HG03066 (cell line): ENCODE results near the gene DNMT1.
A peak's percentile ranks its signal among the peaks of the same experiment; 100 is the strongest.

ENCODE experiments used
- ATAC-seq: cut with Tn5 transposase; IDR thresholded peaks from one replicate; pipeline ENCODE4 v1.9.1; 2021; ENCODE audit warnings: low read depth; ENCODE audit not compliant: unreplicated experiment

Gene DNMT1

GRCh38 chr19:10116085-10116865 lies 78.5 kb downstream of the DNMT1 start:
- ATAC-seq: no peak

GRCh38 chr19:10115392-10116084 lies 79.2 kb downstream of the DNMT1 start:
- ATAC-seq: no peak

GRCh38 chr19:10114651-10115391 lies 79.9 kb downstream of the DNMT1 start:
- no peak for ATAC-seq

GRCh38 chr19:10113964-10114650 lies 80.6 kb downstream of the DNMT1 start:
- ATAC-seq: no peak

- ATAC-seq: no peak
Measured at GRCh38 chr19:10113592-10113963, 81.2 kb downstream of the DNMT1 start.

GRCh38 chr19:10112895-10113591 lies 81.7 kb downstream of the DNMT1 start:
- no peak for ATAC-seq

- no peak for ATAC-seq
Measured at GRCh38 chr19:10112037-10112761, 82.6 kb downstream of the DNMT1 start.

GRCh38 chr19:10111405-10111811 lies 83.3 kb downstream of the DNMT1 start, which contains the start of gene P2RY11:
Gene P2RY11, plus strand, starts transcription at chr19:10111693. Its CDS starts 29 bp downstream, at chr19:10111722.
- ATAC-seq: no peak

- no peak for ATAC-seq
Measured at GRCh38 chr19:10110972-10111317, 83.8 kb downstream of the DNMT1 start.

GRCh38 chr19:10110076-10110971 lies 84.4 kb downstream of the DNMT1 start:
- no peak for ATAC-seq

GRCh38 chr19:10109528-10109927 lies 85.2 kb downstream of the DNMT1 start:
- ATAC-seq: no peak

- no peak for ATAC-seq
Measured at GRCh38 chr19:10107817-10108367, 86.9 kb downstream of the DNMT1 start.

GRCh38 chr19:10107254-10107653 lies 87.5 kb downstream of the DNMT1 start:
- ATAC-seq: no peak

GRCh38 chr19:10106100-10106936 lies 88.4 kb downstream of the DNMT1 start, which contains the start of gene PPAN:
Gene PPAN, plus strand, starts transcription at chr19:10106362. Its CDS starts 33 bp downstream, at chr19:10106395.
- ATAC-seq: peak; percentile 48

- peak; percentile 26 for ATAC-seq
Measured at GRCh38 chr19:10105509-10106099, 89.1 kb downstream of the DNMT1 start.

GRCh38 chr19:10104665-10105508 lies 89.9 kb downstream of the DNMT1 start:
- ATAC-seq: peak; percentile 39
